HepG2 (cell line): ENCODE data around the gene KLHL36. TPM values are rescaled to one million over a fixed set of nuclear protein-coding genes. Genes with fewer than 3 reads are reported as not detected.

Experiments
- ATAC-seq: fragments of 200-7000 bp; cut with Tn5 transposase; 3 replicates; pipeline ENCODE4 v1.9.1; 2020; ENCODE audit warnings: mild to moderate bottlenecking, moderate library complexity
- BruUV-seq: library from RNA; stranded (reverse); fragments of 400-500 nt; replicated peaks from 2 replicates; lab custom pipeline; 2021; lab: Mats Ljungman, UMichigan
- CTCF ChIA-PET: fragments of 300-600 bp; formaldehyde crosslinking; extraction: SDS; loops from one replicate; lab custom pipeline; 2021; ENCODE audit warnings: low total read pairs, inconsistent platforms, low intra/inter-chr PET ratio; lab: Yijun Ruan, JAX
- POLR2A ChIA-PET: fragments of 350-600 bp; sonication (Branson Sonifier 250); formaldehyde crosslinking; loops from one replicate; lab custom pipeline; 2020; ENCODE audit warnings: antibody characterized with exemption, inconsistent platforms; lab: Yijun Ruan, JAX
- DNase-seq: peaks from one replicate; pipeline ENCODE4 v3.0.0-alpha.2; 2015; ENCODE audit warnings: low spot score
- FAIRE-seq: peaks from 3 replicates; lab custom pipeline; 2011; peaks lifted over from hg19 to GRCh38; lab: Jason Lieb, UNC
- H2AFZ ChIP-seq: one replicate; pipeline ENCODE4 v1.6.1; 2011; ENCODE audit warnings: low read length, inconsistent platforms
- H3K27ac ChIP-seq: fragments of 300-600 bp; 3 replicates; pipeline ENCODE4 v1.8.0; 2011; ENCODE audit warnings: mixed run types, mild to moderate bottlenecking, mixed read lengths, low read length, inconsistent platforms; ENCODE audit not compliant: insufficient read depth; ENCODE audit errors: extremely low read length
- H3K27me3 ChIP-seq, 2 experiments: fragments of 200-600 bp in 1 of 2; 2 replicates in 1 of 2; 3 replicates in 1 of 2; pipeline versions ENCODE4 v1.6.0 to v1.8.0; 2011; ENCODE audit warnings: low read length in 2 of 2, mild to moderate bottlenecking in 2 of 2, moderate library complexity in 2 of 2, inconsistent platforms in 1 of 2; ENCODE audit not compliant: insufficient read depth in 2 of 2, control insufficient read depth in 1 of 2
- H3K36me3 ChIP-seq, 2 experiments: fragments of 200-600 bp in 1 of 2; replicated peaks in 1 of 2; 2 replicates in 1 of 2; 3 replicates in 1 of 2; pipeline versions ENCODE4 v1.5.1 to v1.8.0; 2011; ENCODE audit warnings: low read length in 2 of 2, inconsistent platforms in 1 of 2; ENCODE audit not compliant: insufficient read depth in 2 of 2, control insufficient read depth in 1 of 2
- H3K4me1 ChIP-seq: 2 replicates; pipeline ENCODE4 v1.5.1; 2012; ENCODE audit warnings: low read length, inconsistent platforms; ENCODE audit not compliant: insufficient read depth
- H3K4me2 ChIP-seq: 2 replicates; pipeline ENCODE4 v1.6.0; 2011; ENCODE audit warnings: low read depth, low read length, inconsistent platforms
- H3K4me3 ChIP-seq, 3 experiments: fragments of 200-600 bp in 1 of 3; sonication (generic), shearing (Covaris generic) in 1 of 3; replicated peaks in 1 of 3; 2 replicates each; pipeline ENCODE4 v1.5.1; 2011 to 2016; ENCODE audit warnings: low read length in 3 of 3, inconsistent platforms in 2 of 3, low read depth in 2 of 3, mild to moderate bottlenecking in 2 of 3, control low read depth in 1 of 3, mixed read lengths in 1 of 3; ENCODE audit not compliant: insufficient read depth in 1 of 3
- H3K79me2 ChIP-seq: one replicate; pipeline ENCODE4 v1.6.1; 2011; ENCODE audit warnings: low read length, inconsistent platforms; ENCODE audit not compliant: insufficient read depth
- H3K9ac ChIP-seq: 2 replicates; pipeline ENCODE4 v1.6.0; 2011; ENCODE audit warnings: mild to moderate bottlenecking, low read depth, low read length, inconsistent platforms; ENCODE audit not compliant: insufficient read depth
- H3K9me3 ChIP-seq: 2 replicates; pipeline ENCODE4 v1.5.1; 2012; ENCODE audit warnings: mild to moderate bottlenecking, low read length
- H4K20me1 ChIP-seq: 2 replicates; pipeline ENCODE4 v1.6.0; 2011; ENCODE audit warnings: inconsistent platforms, mild to moderate bottlenecking, low read length, moderate library complexity; ENCODE audit not compliant: insufficient read depth
- ARHGAP35 ChIP-seq: sonication (generic); formaldehyde crosslinking; IDR thresholded peaks from 2 replicates; pipeline ENCODE4 v1.9.0; 2022; ENCODE audit warnings: mild to moderate bottlenecking, inconsistent platforms, moderate library complexity, missing genetic modification reagents, borderline replicate concordance
- DNMT1 ChIP-seq: sonication (generic); formaldehyde crosslinking; IDR thresholded peaks from 2 replicates; pipeline ENCODE4 v1.5.1; 2020; ENCODE audit warnings: mild to moderate bottlenecking, missing genetic modification reagents
- FOXA1 ChIP-seq, 2 experiments: fragments of 450-650 bp in 1 of 2; sonication (generic) in 1 of 2; formaldehyde crosslinking in 1 of 2; IDR thresholded peaks; 2 replicates each; pipeline versions ENCODE4 v1.4.0 to v1.6.1; 2016 to 2020; ENCODE audit warnings: missing genetic modification reagents in 1 of 2
- MED8 ChIP-seq: sonication (generic); formaldehyde crosslinking; IDR thresholded peaks from 2 replicates; pipeline ENCODE4 v1.8.1; 2023; ENCODE audit warnings: mild to moderate bottlenecking, missing genetic modification reagents; ENCODE audit not compliant: insufficient replicate concordance
- MIER3 ChIP-seq: IDR thresholded peaks from 2 replicates; pipeline ENCODE4 v1.6.1; 2016; ENCODE audit warnings: missing compliant biosample characterization, borderline replicate concordance
- PTBP1 ChIP-seq: fragments of 200-400 bp; formaldehyde crosslinking; IDR thresholded peaks from 2 replicates; pipeline ENCODE4 v1.6.1; 2018; ENCODE audit warnings: low read length, low read depth; ENCODE audit not compliant: poor library complexity, severe bottlenecking
- RAD21 ChIP-seq: fragments of 450-650 bp; formaldehyde crosslinking; IDR thresholded peaks from 2 replicates; pipeline ENCODE4 v1.5.0; 2020; ENCODE audit warnings: mild to moderate bottlenecking
- SAP130 ChIP-seq: IDR thresholded peaks from 2 replicates; pipeline ENCODE4 v1.6.1; 2016; ENCODE audit warnings: low read depth
- SMC3 ChIP-seq: IDR thresholded peaks from 2 replicates; pipeline ENCODE4 v1.6.1; 2011; ENCODE audit warnings: low read length, improper control_type of control experiment
- SNRNP70 ChIP-seq: fragments of 200-400 bp; formaldehyde crosslinking; IDR thresholded peaks from 2 replicates; pipeline ENCODE4 v1.6.1; 2017; ENCODE audit warnings: mild to moderate bottlenecking, low read depth, low read length, moderate library complexity
- TEAD3 ChIP-seq: optimal IDR thresholded peaks from 2 replicates; pipeline ENCODE3; 2016; ENCODE audit warnings: borderline replicate concordance
- TSC22D2 ChIP-seq: sonication (generic); formaldehyde crosslinking; IDR thresholded peaks from 2 replicates; pipeline ENCODE4 v1.5.1; 2020; ENCODE audit warnings: missing genetic modification reagents, mild to moderate bottlenecking, borderline replicate concordance
- ZKSCAN1 ChIP-seq: fragments of 150-350 bp; IDR thresholded peaks from 2 replicates; pipeline ENCODE4 v1.6.1; 2014; ENCODE audit warnings: low read length
- ZNF572 ChIP-seq: sonication (generic); formaldehyde crosslinking; IDR thresholded peaks from 2 replicates; pipeline ENCODE4 v1.5.1; 2020; ENCODE audit warnings: mild to moderate bottlenecking, missing genetic modification reagents
- ZNF740 ChIP-seq: sonication (generic); formaldehyde crosslinking; IDR thresholded peaks from 2 replicates; pipeline ENCODE4 v1.4.0; 2020; ENCODE audit warnings: missing genetic modification reagents
- ZSCAN25 ChIP-seq: sonication (generic); formaldehyde crosslinking; IDR thresholded peaks from 2 replicates; pipeline ENCODE4 v1.8.0; 2022; ENCODE audit warnings: mild to moderate bottlenecking, missing genetic modification reagents
- WGBS: methylation state at CpG from one replicate; pipeline ENCODE4 v1.1.6; 2017; ENCODE audit warnings: low lambda C conversion rate; 5-methylcytosine and 5-hydroxymethylcytosine counted together
- in situ Hi-C: cut with HindIII; loops from 2 replicates; pipeline ENCODE4 v1.10.0; 2017; ENCODE audit warnings: low pct_unique_long_range_greater_than_20kb; ENCODE audit not compliant: extremely low pct_ligation_motif_present
- intact Hi-C: fragments of 100-400 bp; cut with micrococcal nuclease; formaldehyde crosslinking; loops from one replicate; pipeline ENCODE4 v1.10.0; 2022; ENCODE audit not compliant: unreplicated experiment
- polyA plus RNA-seq, 8 experiments: library from polyadenylated mRNA; depleted of rRNA in 3 of 8; stranded (reverse) in 7 of 8; unstranded in 1 of 8; fragments of >200 nt; fragmentation: Illumina TruSeq in 4 of 8; extraction: Trizol in 4 of 8; gene quantifications; 2 replicates each; pipeline versions ENCODE4 v1.2.1 to v1.2.3, GENCODE V29; 2011 to 2016; ENCODE audit warnings: low read depth in 4 of 8, missing spikeins in 1 of 8, mixed read lengths in 1 of 8; ENCODE audit not compliant: insufficient read depth in 1 of 8
- total RNA-seq, 5 experiments: library from RNA; depleted of rRNA; stranded (reverse); fragments of >200 nt; fragmentation: Illumina TruSeq; extraction: Trizol; gene quantifications; 2 replicates each; pipeline ENCODE4 v1.2.3, GENCODE V29; 2016; ENCODE audit warnings: low read depth in 1 of 5
- TF ChIP-seq, protein P1 (sequence below): sonication (generic); formaldehyde crosslinking; IDR thresholded peaks from 2 replicates; pipeline ENCODE4 v1.4.0; 2020; ENCODE audit warnings: missing genetic modification reagents
- TF ChIP-seq, protein P2 (sequence below): sonication (generic); formaldehyde crosslinking; IDR thresholded peaks from 2 replicates; pipeline ENCODE4 v1.5.0; 2020; ENCODE audit warnings: missing genetic modification reagents

The KLHL36 gene
- total and polyA plus RNA-seq, 2 of the 13 experiments (the other 11 are each of a cell fraction or from before 2014, with no cell fraction given) = 24.3 to 26.0 TPM

GRCh38 chr16:84672276-84673202, 24.2 kb downstream of the KLHL36 start:
- H3K4me3 ChIP-seq = 0 out of 6 replicates have a peak overlapping the region, but pooled peaks of 1 of the 3 experiments have one; percentile 29
- POLR2A ChIA-PET = interaction anchor here (0.7 to 1.1 kb wide), 4 partner anchors 28 to 136 kb away, joined by 3 to 5 read pairs (median 4); no protein-coding TSS in a partner anchor
- intact Hi-C loops = loop anchor here (1.0 to 2.0 kb wide), 3 partner anchors 28 to 66 kb away; no protein-coding TSS in a partner anchor
- TF ChIP-seq PTBP1 (no peak), SNRNP70 (no peak), TSC22D2 (CRISPR knock-in tag) (no peak), RAD21 (CRISPR knock-in tag) (peak; percentile 86), SMC3 (peak; percentile 90), ARHGAP35 (CRISPR knock-in tag) (no peak), SAP130 (peak; percentile 65), FOXA1 (IDR thresholded peaks at IDR 0.05) (no peak), FOXA1 (CRISPR knock-in tag; IDR thresholded peaks at IDR 0.05) (no peak), DNMT1 (CRISPR knock-in tag) (no peak), MED8 (CRISPR knock-in tag) (no peak), ZNF572 (CRISPR knock-in tag) (0 out of 2 replicates have a peak, but pooled peaks have one; percentile 45), MIER3 (CRISPR knock-in tag) (peak; percentile 44; the same call in 1 of the 2 replicates), ZSCAN25 (CRISPR knock-in tag) (no peak), TEAD3 (CRISPR knock-in tag) (peak; percentile 48), ZNF740 (CRISPR knock-in tag) (0 out of 2 replicates have a peak, but pooled peaks have one; percentile 25), ZKSCAN1 (0 out of 2 replicates have a peak, but pooled peaks have one; percentile 18)
- TF ChIP-seq, protein P1, sequence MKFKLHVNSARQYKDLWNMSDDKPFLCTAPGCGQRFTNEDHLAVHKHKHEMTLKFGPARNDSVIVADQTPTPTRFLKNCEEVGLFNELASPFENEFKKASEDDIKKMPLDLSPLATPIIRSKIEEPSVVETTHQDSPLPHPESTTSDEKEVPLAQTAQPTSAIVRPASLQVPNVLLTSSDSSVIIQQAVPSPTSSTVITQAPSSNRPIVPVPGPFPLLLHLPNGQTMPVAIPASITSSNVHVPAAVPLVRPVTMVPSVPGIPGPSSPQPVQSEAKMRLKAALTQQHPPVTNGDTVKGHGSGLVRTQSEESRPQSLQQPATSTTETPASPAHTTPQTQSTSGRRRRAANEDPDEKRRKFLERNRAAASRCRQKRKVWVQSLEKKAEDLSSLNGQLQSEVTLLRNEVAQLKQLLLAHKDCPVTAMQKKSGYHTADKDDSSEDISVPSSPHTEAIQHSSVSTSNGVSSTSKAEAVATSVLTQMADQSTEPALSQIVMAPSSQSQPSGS (CRISPR knock-in tag) = peak; percentile 28; the same call in 1 of the 2 replicates
- TF ChIP-seq, protein P2, sequence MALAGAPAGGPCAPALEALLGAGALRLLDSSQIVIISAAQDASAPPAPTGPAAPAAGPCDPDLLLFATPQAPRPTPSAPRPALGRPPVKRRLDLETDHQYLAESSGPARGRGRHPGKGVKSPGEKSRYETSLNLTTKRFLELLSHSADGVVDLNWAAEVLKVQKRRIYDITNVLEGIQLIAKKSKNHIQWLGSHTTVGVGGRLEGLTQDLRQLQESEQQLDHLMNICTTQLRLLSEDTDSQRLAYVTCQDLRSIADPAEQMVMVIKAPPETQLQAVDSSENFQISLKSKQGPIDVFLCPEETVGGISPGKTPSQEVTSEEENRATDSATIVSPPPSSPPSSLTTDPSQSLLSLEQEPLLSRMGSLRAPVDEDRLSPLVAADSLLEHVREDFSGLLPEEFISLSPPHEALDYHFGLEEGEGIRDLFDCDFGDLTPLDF = no peak

More at GRCh38 chr16:84672276-84673202, 24.2 kb downstream of the KLHL36 start:
- FAIRE-seq = peak; percentile 93
- peak overlapping the region; percentile 62 for H3K4me2 ChIP-seq
- 46% methylated on average over 21 of the region's 26 CpGs for WGBS
- H3K4me1 ChIP-seq = peaks cover 34% of the 10 kb centered on the region
- in situ Hi-C loops = loop anchor here (5.0 kb wide), 1 partner anchor 55 kb away; no protein-coding TSS in a partner anchor
- 0 out of 5 replicates have a peak, but pooled peaks cover 0 to 21% of the 10 kb centered on the region in 2 experiments for H3K27me3 ChIP-seq
- H3K79me2 ChIP-seq = no peaks in the 10 kb centered on the region
- ATAC-seq = peak; percentile 82
- H3K36me3 ChIP-seq = no peaks in the 10 kb centered on the region
- H3K9ac ChIP-seq = no peak overlapping the region
- H3K27ac ChIP-seq = no peak overlapping the region
- no peaks in the 10 kb centered on the region for H4K20me1 ChIP-seq
- no peak overlapping the region for H2AFZ ChIP-seq
- BruUV-seq = no TSS peak
- no peaks in the 10 kb centered on the region for H3K9me3 ChIP-seq
- CTCF ChIA-PET = interaction anchor here (0.8 to 3.3 kb wide), 4 partner anchors 53 to 66 kb away, joined by 3 to 69 read pairs (median 18); no protein-coding TSS in a partner anchor
- DNase-seq = peak; percentile 58
